H9 (cell line): ENCODE results near the gene PRICKLE1. TPM values are rescaled to one million over a fixed set of nuclear protein-coding genes. Genes with fewer than 3 reads are reported as not detected.

Experiments used
- DNase-seq: peaks from one replicate; pipeline ENCODE4 v3.0.0-alpha.2; 2017
- H2AFZ ChIP-seq: one replicate; pipeline ENCODE4 v1.6.1; 2013; ENCODE audit warnings: mild to moderate bottlenecking, low read length, control low read depth, moderate library complexity
- H2AK5ac ChIP-seq: 2 replicates; pipeline ENCODE4 v1.6.1; 2013; ENCODE audit warnings: low read length, control low read depth, mixed read lengths; ENCODE audit not compliant: insufficient read length
- H2BK120ac ChIP-seq: one replicate; pipeline ENCODE4 v1.6.1; 2013; ENCODE audit warnings: low read depth, mild to moderate bottlenecking, low read length, control low read depth, inconsistent platforms; ENCODE audit not compliant: poor library complexity, severe bottlenecking
- H2BK12ac ChIP-seq: 2 replicates; pipeline ENCODE4 v1.6.1; 2013; ENCODE audit warnings: low read length, control low read depth, mixed read lengths, low read depth; ENCODE audit not compliant: insufficient read length
- H2BK15ac ChIP-seq: 2 replicates; pipeline ENCODE4 v1.6.1; 2013; ENCODE audit warnings: low read depth, low read length, control low read depth
- H2BK20ac ChIP-seq: one replicate; pipeline ENCODE4 v1.6.1; 2013; ENCODE audit warnings: low read depth, mild to moderate bottlenecking, low read length, control low read depth, inconsistent platforms; ENCODE audit not compliant: poor library complexity, severe bottlenecking
- H2BK5ac ChIP-seq: 2 replicates; pipeline ENCODE4 v1.6.1; 2013; ENCODE audit warnings: low read length, control low read depth, mixed read lengths; ENCODE audit not compliant: insufficient read length
- H3K14ac ChIP-seq: 2 replicates; pipeline ENCODE4 v1.6.1; 2013; ENCODE audit warnings: low read length, control low read depth; ENCODE audit not compliant: insufficient read depth
- H3K18ac ChIP-seq: 2 replicates; pipeline ENCODE4 v1.6.1; 2013; ENCODE audit warnings: low read depth, mild to moderate bottlenecking, mixed read lengths, low read length, control low read depth; ENCODE audit not compliant: insufficient read length
- H3K23ac ChIP-seq: 2 replicates; pipeline ENCODE4 v1.6.1; 2013; ENCODE audit warnings: low read length, control low read depth, mixed read lengths, low read depth; ENCODE audit not compliant: insufficient read length
- H3K23me2 ChIP-seq: 2 replicates; pipeline ENCODE4 v1.6.1; 2013; ENCODE audit warnings: low read depth, mild to moderate bottlenecking, mixed read lengths, low read length, control low read depth; ENCODE audit not compliant: insufficient read length, poor library complexity, severe bottlenecking
- H3K27ac ChIP-seq: 2 replicates; pipeline ENCODE4 v1.5.1; 2013; ENCODE audit warnings: low read length, control low read depth, mixed read lengths, low read depth; ENCODE audit not compliant: insufficient read length
- H3K27me3 ChIP-seq: 2 replicates; pipeline ENCODE4 v1.6.1; 2013; ENCODE audit warnings: low read length, control low read depth, inconsistent platforms; ENCODE audit not compliant: insufficient read depth
- H3K4ac ChIP-seq: 2 replicates; pipeline ENCODE4 v1.6.1; 2013; ENCODE audit warnings: low read depth, mild to moderate bottlenecking, control low read depth, inconsistent platforms, low read length, moderate library complexity
- H3K4me1 ChIP-seq: 2 replicates; pipeline ENCODE4 v1.6.1; 2013; ENCODE audit warnings: low read length, control low read depth, inconsistent platforms; ENCODE audit not compliant: insufficient read depth
- H3K4me2 ChIP-seq: 2 replicates; pipeline ENCODE4 v1.6.1; 2013; ENCODE audit warnings: low read length, control low read depth, mixed read lengths; ENCODE audit not compliant: insufficient read length, insufficient read depth
- H3K56ac ChIP-seq: 2 replicates; pipeline ENCODE4 v1.6.1; 2013; ENCODE audit warnings: low read depth, mild to moderate bottlenecking, mixed read lengths, low read length, control low read depth; ENCODE audit not compliant: insufficient read length
- H3K79me1 ChIP-seq: 2 replicates; pipeline ENCODE4 v1.6.1; 2013; ENCODE audit warnings: low read depth, mild to moderate bottlenecking, moderate library complexity, low read length, control low read depth, inconsistent platforms; ENCODE audit not compliant: insufficient read depth, poor library complexity, severe bottlenecking
- H3K79me2 ChIP-seq: 2 replicates; pipeline ENCODE4 v1.6.1; 2013; ENCODE audit warnings: low read length, control low read depth, inconsistent platforms; ENCODE audit not compliant: insufficient read depth
- H3K9ac ChIP-seq: 2 replicates; pipeline ENCODE4 v1.6.1; 2013; ENCODE audit warnings: low read length, control low read depth, mixed read lengths; ENCODE audit not compliant: insufficient read length; ENCODE audit errors: extremely low read depth
- H3K9me3 ChIP-seq: one replicate; pipeline ENCODE4 v1.6.1; 2013; ENCODE audit warnings: low read depth, low read length, inconsistent platforms; ENCODE audit not compliant: control insufficient read depth
- H3T11ph ChIP-seq: one replicate; pipeline ENCODE4 v1.6.1; 2013; ENCODE audit warnings: mild to moderate bottlenecking, low read length, control low read depth, inconsistent platforms
- H4K20me1 ChIP-seq: one replicate; pipeline ENCODE4 v1.6.1; 2013; ENCODE audit not compliant: control insufficient read depth, insufficient read length, insufficient read depth
- H4K5ac ChIP-seq: 2 replicates; pipeline ENCODE4 v1.6.1; 2013; ENCODE audit warnings: low read depth, mild to moderate bottlenecking, mixed read lengths, low read length, control low read depth; ENCODE audit not compliant: insufficient read length
- H4K8ac ChIP-seq: replicated peaks from 2 replicates; pipeline ENCODE4 v1.6.1; 2013; ENCODE audit warnings: low read length, control low read depth, mixed read lengths, low read depth; ENCODE audit not compliant: insufficient read length
- H4K91ac ChIP-seq: 2 replicates; pipeline ENCODE4 v1.6.1; 2013; ENCODE audit warnings: low read depth, mild to moderate bottlenecking, moderate library complexity, mixed read lengths, low read length, control low read depth; ENCODE audit not compliant: insufficient read length
- H3K27ac Mint-ChIP-seq, 3 experiments: 2 replicates in 2 of 3; 3 replicates in 1 of 3; pipeline ENCODE4 v1.8.0; 2020 to 2021; ENCODE audit warnings: mixed read lengths in 3 of 3, mild to moderate bottlenecking in 1 of 3, moderate library complexity in 1 of 3
- H3K27me3 Mint-ChIP-seq: 2 replicates; pipeline ENCODE4 v1.8.0; 2021; ENCODE audit warnings: low read depth, mild to moderate bottlenecking, moderate library complexity, mixed read lengths
- H3K36me3 Mint-ChIP-seq, 3 experiments: 2 replicates in 2 of 3; 3 replicates in 1 of 3; pipeline ENCODE4 v1.8.0; 2020 to 2021; ENCODE audit warnings: low read depth in 3 of 3, mixed read lengths in 3 of 3; ENCODE audit not compliant: insufficient read depth in 1 of 3
- H3K4me1 Mint-ChIP-seq, 2 experiments: 2 replicates each; pipeline ENCODE4 v1.8.0; 2020; ENCODE audit warnings: mixed read lengths in 2 of 2
- H3K4me3 Mint-ChIP-seq, 2 experiments: 2 replicates in 1 of 2; 3 replicates in 1 of 2; pipeline ENCODE4 v1.8.0; 2020 to 2021; ENCODE audit warnings: mild to moderate bottlenecking in 2 of 2, mixed read lengths in 2 of 2, moderate library complexity in 1 of 2
- H3K9me3 Mint-ChIP-seq, 2 experiments: 2 replicates in 1 of 2; 3 replicates in 1 of 2; pipeline ENCODE4 v1.8.0; 2020; ENCODE audit warnings: mild to moderate bottlenecking in 2 of 2, mixed read lengths in 2 of 2, moderate library complexity in 1 of 2
- WGBS: extraction: QIAGEN DNeasy Blood & Tissue Kit; methylation state at CpG from one replicate; pipeline ENCODE4 v1.1.7; 2013; ENCODE audit warnings: missing lambda C conversion rate, low lambda C conversion rate, mixed read lengths; ENCODE audit not compliant: insufficient read length; ENCODE audit errors: extremely low coverage; 5-methylcytosine and 5-hydroxymethylcytosine counted together
- total RNA-seq: library from RNA; stranded (reverse); gene quantifications from 2 replicates; pipeline ENCODE4 v1.2.1, GENCODE V29; 2021
- TF ChIP-seq, protein P1 (sequence below): fragments of 200-600 bp; sonication (generic); conservative IDR thresholded peaks from 3 replicates; pipeline ENCODE4 v1.8.0; 2021; ENCODE audit warnings: antibody characterized with exemption, mild to moderate bottlenecking

PRICKLE1 gene
- total RNA-seq, 1 experiment from 2014 or later = 20.5 TPM

GRCh38 chr12:42525444-42525843 is 64.1 kb downstream of the PRICKLE1 start:
- H3K9me3 ChIP-seq = no peaks in the 10 kb centered on the region
- H3K27ac Mint-ChIP-seq = no peak overlapping the region
- no CpG with 5 or more reads among the region's 1 CpG for WGBS

More at GRCh38 chr12:42525444-42525843, 64.1 kb downstream of the PRICKLE1 start:
- H2AK5ac ChIP-seq = no peak overlapping the region
- H4K5ac ChIP-seq = no peak overlapping the region
- no peak overlapping the region for H2BK5ac ChIP-seq
- no peak overlapping the region for H2BK20ac ChIP-seq
- no peaks in the 10 kb centered on the region for H3K9me3 Mint-ChIP-seq
- H3K9ac ChIP-seq = no peak overlapping the region
- no peak overlapping the region for H3K23ac ChIP-seq
- no peak overlapping the region for H2BK12ac ChIP-seq
- no peak overlapping the region for H4K8ac ChIP-seq
- no peaks in the 10 kb centered on the region for H4K20me1 ChIP-seq
- no peak overlapping the region for H3K4ac ChIP-seq
- H3K79me1 ChIP-seq = no peaks in the 10 kb centered on the region
- peaks cover 19 to 20% of the 10 kb centered on the region in 2 experiments for H3K4me1 Mint-ChIP-seq
- no peak overlapping the region for H4K91ac ChIP-seq
- H3K79me2 ChIP-seq = no peaks in the 10 kb centered on the region
- H3K27me3 Mint-ChIP-seq = peaks cover 3% of the 10 kb centered on the region; the same call in 1 of the 2 replicates
- H3K27me3 ChIP-seq = no peaks in the 10 kb centered on the region
- H2BK120ac ChIP-seq = no peak overlapping the region
- H3K4me2 ChIP-seq = no peak overlapping the region
- no peak overlapping the region for H3K18ac ChIP-seq
- TF ChIP-seq, protein P1, sequence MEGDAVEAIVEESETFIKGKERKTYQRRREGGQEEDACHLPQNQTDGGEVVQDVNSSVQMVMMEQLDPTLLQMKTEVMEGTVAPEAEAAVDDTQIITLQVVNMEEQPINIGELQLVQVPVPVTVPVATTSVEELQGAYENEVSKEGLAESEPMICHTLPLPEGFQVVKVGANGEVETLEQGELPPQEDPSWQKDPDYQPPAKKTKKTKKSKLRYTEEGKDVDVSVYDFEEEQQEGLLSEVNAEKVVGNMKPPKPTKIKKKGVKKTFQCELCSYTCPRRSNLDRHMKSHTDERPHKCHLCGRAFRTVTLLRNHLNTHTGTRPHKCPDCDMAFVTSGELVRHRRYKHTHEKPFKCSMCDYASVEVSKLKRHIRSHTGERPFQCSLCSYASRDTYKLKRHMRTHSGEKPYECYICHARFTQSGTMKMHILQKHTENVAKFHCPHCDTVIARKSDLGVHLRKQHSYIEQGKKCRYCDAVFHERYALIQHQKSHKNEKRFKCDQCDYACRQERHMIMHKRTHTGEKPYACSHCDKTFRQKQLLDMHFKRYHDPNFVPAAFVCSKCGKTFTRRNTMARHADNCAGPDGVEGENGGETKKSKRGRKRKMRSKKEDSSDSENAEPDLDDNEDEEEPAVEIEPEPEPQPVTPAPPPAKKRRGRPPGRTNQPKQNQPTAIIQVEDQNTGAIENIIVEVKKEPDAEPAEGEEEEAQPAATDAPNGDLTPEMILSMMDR = no peak
- no peak overlapping the region for H3K27ac ChIP-seq
- no peak overlapping the region for H3K56ac ChIP-seq
- no peak overlapping the region for H3T11ph ChIP-seq
- no peak for DNase-seq
- no peak overlapping the region for H2AFZ ChIP-seq
- no peak overlapping the region; a peak in 1 of 5 replicates for H3K4me3 Mint-ChIP-seq
- H3K4me1 ChIP-seq = no peaks in the 10 kb centered on the region
- no peaks in the 10 kb centered on the region for H3K36me3 Mint-ChIP-seq
- H2BK15ac ChIP-seq = no peak overlapping the region
- H3K14ac ChIP-seq = no peak overlapping the region
- no peaks in the 10 kb centered on the region for H3K23me2 ChIP-seq
